ENCODE data around the gene SLC13A5.
"Not testable (repeated sequence)": the region's sequence is repeated elsewhere in the genome, so short reads cannot be mapped to it uniquely, and the experiment has no call there.

SLC13A5 gene

GRCh38 chr17:6711081-6711674 is 2.0 kb downstream of the SLC13A5 start:
- no peak for DNase-seq (ENCODE audit: low spot score)

- no peak for DNase-seq (ENCODE audit: low spot score)
These were observed 2.9 kb downstream of the SLC13A5 start for GRCh38 chr17:6710317-6710716.

- DNase-seq (ENCODE audit: low spot score) = no peak
These were observed 4.7 kb downstream of the SLC13A5 start for GRCh38 chr17:6708357-6708961.

- DNase-seq (ENCODE audit: low spot score) = no peak
These were observed 6.2 kb downstream of the SLC13A5 start for GRCh38 chr17:6706996-6707395.

- DNase-seq (ENCODE audit: low spot score) = no peak
These were observed 6.7 kb downstream of the SLC13A5 start for GRCh38 chr17:6706499-6706898.

- DNase-seq (ENCODE audit: low spot score) = no peak
These were observed 8.6 kb downstream of the SLC13A5 start for GRCh38 chr17:6704470-6705052.

- no peak for DNase-seq (ENCODE audit: low spot score)
These were observed 9.4 kb downstream of the SLC13A5 start for GRCh38 chr17:6703751-6704150.

- DNase-seq (ENCODE audit: low spot score) = no peak
These were observed 10.5 kb downstream of the SLC13A5 start for GRCh38 chr17:6702567-6703215.

- peak; percentile 57 for DNase-seq (ENCODE audit: low spot score)
These were observed 11.4 kb downstream of the SLC13A5 start for GRCh38 chr17:6701719-6702118.

GRCh38 chr17:6700948-6701307 is 12.2 kb downstream of the SLC13A5 start:
- no peak for DNase-seq (ENCODE audit: low spot score)

- DNase-seq (ENCODE audit: low spot score) = no peak
These were observed 12.9 kb downstream of the SLC13A5 start for GRCh38 chr17:6699997-6700947.

GRCh38 chr17:6698004-6698403 is 15.2 kb downstream of the SLC13A5 start:
- DNase-seq (ENCODE audit: low spot score) = no peak

- no peak for DNase-seq (ENCODE audit: low spot score)
These were observed 16.3 kb downstream of the SLC13A5 start for GRCh38 chr17:6696906-6697305.

- no peak for DNase-seq (ENCODE audit: low spot score)
These were observed 17.6 kb downstream of the SLC13A5 start for GRCh38 chr17:6695565-6695964.

GRCh38 chr17:6695051-6695450 is 18.1 kb downstream of the SLC13A5 start:
- DNase-seq (ENCODE audit: low spot score) = no peak

- not testable (repeated sequence) for DNase-seq (ENCODE audit: low spot score)
These were observed 21.2 kb downstream of the SLC13A5 start for GRCh38 chr17:6691958-6692357.

- no peak for DNase-seq (ENCODE audit: low spot score)
These were observed 21.6 kb downstream of the SLC13A5 start for GRCh38 chr17:6691546-6691945.

- DNase-seq (ENCODE audit: low spot score) = no peak
These were observed 22.5 kb downstream of the SLC13A5 start for GRCh38 chr17:6690641-6691040.

- DNase-seq (ENCODE audit: low spot score) = no peak
These were observed 24.2 kb downstream of the SLC13A5 start for GRCh38 chr17:6688944-6689343.

GRCh38 chr17:6686026-6686425 is 27.1 kb downstream of the SLC13A5 start:
- no peak for DNase-seq (ENCODE audit: low spot score)

- no peak for DNase-seq (ENCODE audit: low spot score)
These were observed 28.0 kb downstream of the SLC13A5 start for GRCh38 chr17:6684881-6685767.

Data from germinal center (tissue), 1 donor.